ENCODE measurements around the gene PBXIP1. TPM values are rescaled to one million over a fixed set of nuclear protein-coding genes. Genes with fewer than 3 reads are reported as not detected.

The PBXIP1 gene
- total RNA-seq, 1 donor from 2014 or later = 29.9 TPM

GRCh38 chr1:154948079-154948478 is 7.8 kb downstream of the PBXIP1 start:
- no peak overlapping the region for H3K27ac Mint-ChIP-seq (ENCODE audit: unreplicated experiment)
- no peak for TF ChIP-seq CTCF (IDR thresholded peaks at IDR 0.05; ENCODE audit: partially characterized antibody, unreplicated experiment)
- DNase-seq = no peak
- H3K4me1 Mint-ChIP-seq (ENCODE audit: low read depth, unreplicated experiment) = peaks cover 21% of the 10 kb centered on the region
- H3K36me3 Mint-ChIP-seq (ENCODE audit: unreplicated experiment) = no peaks in the 10 kb centered on the region
- H3K27me3 Mint-ChIP-seq (ENCODE audit: unreplicated experiment) = peaks cover 9% of the 10 kb centered on the region
- H3K4me3 Mint-ChIP-seq (ENCODE audit: unreplicated experiment) = no peak overlapping the region
- peaks cover 2% of the 10 kb centered on the region for H3K9me3 Mint-ChIP-seq (ENCODE audit: unreplicated experiment)

- Mint-ChIP-seq H3K27ac (ENCODE audit: unreplicated experiment) (no peak overlapping the region), H3K4me3 (ENCODE audit: unreplicated experiment) (no peak overlapping the region), H3K27me3 (ENCODE audit: unreplicated experiment) (peaks cover 6% of the 10 kb centered on the region), H3K9me3 (ENCODE audit: unreplicated experiment) (peaks cover 1% of the 10 kb centered on the region), H3K4me1 (ENCODE audit: low read depth, unreplicated experiment) (peaks cover 10% of the 10 kb centered on the region), H3K36me3 (ENCODE audit: unreplicated experiment) (no peaks in the 10 kb centered on the region)
- TF ChIP-seq CTCF (IDR thresholded peaks at IDR 0.05; ENCODE audit: partially characterized antibody, unreplicated experiment) = no peak
- no peak for DNase-seq
Observed at GRCh38 chr1:154945962-154946850, 9.7 kb downstream of the PBXIP1 start.

GRCh38 chr1:154945160-154945961 is 10.5 kb downstream of the PBXIP1 start:
- Mint-ChIP-seq H3K4me3 (ENCODE audit: unreplicated experiment) (no peak overlapping the region), H3K36me3 (ENCODE audit: unreplicated experiment) (no peaks in the 10 kb centered on the region), H3K4me1 (ENCODE audit: low read depth, unreplicated experiment) (peaks cover 19% of the 10 kb centered on the region), H3K9me3 (ENCODE audit: unreplicated experiment) (peaks cover 1% of the 10 kb centered on the region), H3K27ac (ENCODE audit: unreplicated experiment) (no peak overlapping the region), H3K27me3 (ENCODE audit: unreplicated experiment) (peaks cover 3% of the 10 kb centered on the region)
- no peak for DNase-seq
- TF ChIP-seq CTCF (IDR thresholded peaks at IDR 0.05; ENCODE audit: partially characterized antibody, unreplicated experiment) = no peak

GRCh38 chr1:154944401-154945159 is 11.3 kb downstream of the PBXIP1 start:
- no peak overlapping the region for H3K4me3 Mint-ChIP-seq (ENCODE audit: unreplicated experiment)
- H3K4me1 Mint-ChIP-seq (ENCODE audit: low read depth, unreplicated experiment) = peaks cover 19% of the 10 kb centered on the region
- TF ChIP-seq CTCF (IDR thresholded peaks at IDR 0.05; ENCODE audit: partially characterized antibody, unreplicated experiment) = no peak
- H3K9me3 Mint-ChIP-seq (ENCODE audit: unreplicated experiment) = peaks cover 1% of the 10 kb centered on the region
- H3K27me3 Mint-ChIP-seq (ENCODE audit: unreplicated experiment) = peaks cover 3% of the 10 kb centered on the region
- no peak for DNase-seq
- H3K36me3 Mint-ChIP-seq (ENCODE audit: unreplicated experiment) = no peaks in the 10 kb centered on the region
- no peak overlapping the region for H3K27ac Mint-ChIP-seq (ENCODE audit: unreplicated experiment)

All from glutamatergic neuron (in vitro differentiated cells).